GM23338 (cell line): ENCODE measurements around the gene PARVB. TPM values are rescaled to one million over a fixed set of nuclear protein-coding genes. Genes with fewer than 3 reads are reported as not detected.

Experiments used
- ATAC-seq: fragments of 200-7000 bp; cut with Tn5 transposase; 3 replicates; pipeline ENCODE4 v1.9.1; 2020
- DNase-seq: peaks from one replicate; pipeline ENCODE4 v3.0.0-alpha.2; 2015; ENCODE audit warnings: low spot score
- H2AFZ ChIP-seq: fragments of 200-600 bp; sonication (generic); 2 replicates; pipeline ENCODE4 v1.8.0; 2016; ENCODE audit warnings: antibody characterized with exemption, mild to moderate bottlenecking, moderate library complexity
- H3F3A ChIP-seq: fragments of 200-600 bp; sonication (generic); replicated peaks from 2 replicates; pipeline ENCODE4 v1.8.0; 2017; ENCODE audit warnings: antibody characterized with exemption, mixed run types, low read depth
- H3K27ac ChIP-seq: fragments of 200-600 bp; sonication (generic); 2 replicates; pipeline ENCODE4 v1.6.1; 2016; ENCODE audit warnings: low read depth
- H3K27me3 ChIP-seq: fragments of 200-600 bp; sonication (generic); 2 replicates; pipeline ENCODE4 v1.8.0; 2016; ENCODE audit warnings: mild to moderate bottlenecking, mixed run types, moderate library complexity; ENCODE audit not compliant: insufficient read depth
- H3K36me3 ChIP-seq: fragments of 200-600 bp; sonication (generic); 2 replicates; pipeline ENCODE4 v1.8.0; 2016; ENCODE audit warnings: mild to moderate bottlenecking; ENCODE audit not compliant: insufficient read depth
- H3K4me1 ChIP-seq: fragments of 200-600 bp; sonication (generic); 2 replicates; pipeline ENCODE4 v1.8.0; 2016; ENCODE audit warnings: mild to moderate bottlenecking, moderate library complexity; ENCODE audit not compliant: insufficient read depth
- H3K4me2 ChIP-seq: fragments of 200-600 bp; sonication (generic); 2 replicates; pipeline ENCODE4 v1.7.1; 2017; ENCODE audit warnings: mixed run types
- H3K4me3 ChIP-seq: fragments of 200-600 bp; sonication (generic); 2 replicates; pipeline ENCODE4 v1.6.1; 2016; ENCODE audit warnings: mixed run types
- H3K79me2 ChIP-seq: fragments of 200-600 bp; sonication (generic); replicated peaks from 2 replicates; pipeline ENCODE4 v1.8.0; 2017; ENCODE audit warnings: mild to moderate bottlenecking; ENCODE audit not compliant: insufficient read depth
- H3K9me2 ChIP-seq: fragments of 200-600 bp; sonication (generic); 2 replicates; pipeline ENCODE4 v1.8.0; 2017; ENCODE audit not compliant: insufficient read depth
- H4K20me1 ChIP-seq: fragments of 200-600 bp; sonication (generic); replicated peaks from 2 replicates; pipeline ENCODE4 v1.8.0; 2017; ENCODE audit warnings: mild to moderate bottlenecking; ENCODE audit not compliant: insufficient read depth
- H3K27ac Mint-ChIP-seq: 2 replicates; pipeline ENCODE4 v1.8.0; 2020; ENCODE audit warnings: inconsistent platforms, mild to moderate bottlenecking, moderate library complexity, mixed read lengths
- H3K27me3 Mint-ChIP-seq: 3 replicates; pipeline ENCODE4 v1.8.0; 2022; ENCODE audit warnings: low read depth, mild to moderate bottlenecking, moderate library complexity, mixed read lengths, inconsistent platforms; ENCODE audit not compliant: insufficient read depth, poor library complexity
- H3K36me3 Mint-ChIP-seq: 3 replicates; pipeline ENCODE4 v1.8.0; 2021; ENCODE audit warnings: low read depth, mild to moderate bottlenecking, inconsistent platforms, moderate library complexity, mixed read lengths
- H3K4me1 Mint-ChIP-seq: 3 replicates; pipeline ENCODE4 v1.8.0; 2020; ENCODE audit warnings: mild to moderate bottlenecking, inconsistent platforms, mixed read lengths
- H3K4me3 Mint-ChIP-seq: 3 replicates; pipeline ENCODE4 v1.8.0; 2021; ENCODE audit warnings: moderate library complexity, mild to moderate bottlenecking, inconsistent platforms, mixed read lengths
- H3K9me3 Mint-ChIP-seq: 3 replicates; pipeline ENCODE4 v1.8.0; 2020; ENCODE audit warnings: moderate library complexity, mild to moderate bottlenecking, inconsistent platforms, mixed read lengths
- CREB1 ChIP-seq: fragments of 250-450 bp; sonication (Bioruptor Pico); IDR thresholded peaks from 2 replicates; pipeline ENCODE4 v1.5.0; 2020; ENCODE audit warnings: low read depth, mild to moderate bottlenecking, moderate library complexity
- CTCF ChIP-seq, 2 experiments: fragments of 200-600 bp in 1 of 2; sonication (generic) in 1 of 2; conservative IDR thresholded peaks; 2 replicates each; pipeline versions ENCODE4 v1.5.1 to v1.6.1; 2016 to 2017; ENCODE audit warnings: antibody characterized with exemption in 2 of 2, low read depth in 2 of 2, mild to moderate bottlenecking in 2 of 2, moderate library complexity in 1 of 2
- ETS1 ChIP-seq: IDR thresholded peaks from 2 replicates; pipeline ENCODE4 v1.6.1; 2016; ENCODE audit warnings: antibody characterized with exemption
- EZH2 ChIP-seq: fragments of 200-600 bp; sonication (generic); IDR thresholded peaks from one replicate; pipeline ENCODE4 v1.8.0; 2017; ENCODE audit warnings: antibody characterized with exemption, mild to moderate bottlenecking, low read depth; ENCODE audit not compliant: unreplicated experiment
- EZH2phosphoT487 ChIP-seq: fragments of 200-600 bp; sonication (generic); IDR thresholded peaks from one replicate; pipeline ENCODE4 v1.8.1; 2018; ENCODE audit warnings: antibody characterized with exemption; ENCODE audit not compliant: unreplicated experiment
- JUNB ChIP-seq: IDR thresholded peaks from one replicate; pipeline ENCODE4 v1.6.1; 2016; ENCODE audit warnings: antibody characterized with exemption; ENCODE audit not compliant: unreplicated experiment
- NANOG ChIP-seq: IDR thresholded peaks from 2 replicates; pipeline ENCODE4 v1.6.1; 2016; ENCODE audit warnings: antibody characterized with exemption, borderline replicate concordance
- POLR2AphosphoS5 ChIP-seq: IDR thresholded peaks from 2 replicates; pipeline ENCODE4 v1.6.1; 2016; ENCODE audit warnings: antibody characterized with exemption, low read depth
- REST ChIP-seq: IDR thresholded peaks from one replicate; pipeline ENCODE4 v1.6.1; 2018; ENCODE audit warnings: antibody characterized with exemption; ENCODE audit not compliant: unreplicated experiment
- STAT1 ChIP-seq: IDR thresholded peaks from one replicate; pipeline ENCODE4 v1.6.1; 2016; ENCODE audit warnings: antibody characterized with exemption; ENCODE audit not compliant: unreplicated experiment
- ZNF114 ChIP-seq: fragments of 250-450 bp; sonication (Bioruptor Pico); IDR thresholded peaks from 2 replicates; pipeline ENCODE4 v1.5.0; 2020; ENCODE audit warnings: mild to moderate bottlenecking, moderate library complexity
- ZNF331 ChIP-seq: fragments of 250-450 bp; sonication (Bioruptor Pico); IDR thresholded peaks from 2 replicates; pipeline ENCODE4 v1.5.0; 2020; ENCODE audit warnings: low read depth, mild to moderate bottlenecking, moderate library complexity
- ZNF462 ChIP-seq: fragments of 250-450 bp; sonication (Bioruptor Pico); IDR thresholded peaks from 2 replicates; pipeline ENCODE4 v1.5.0; 2020; ENCODE audit warnings: mild to moderate bottlenecking, moderate library complexity
- polyA plus RNA-seq: library from polyadenylated mRNA; unstranded; fragments of >200 nt; fragmentation: Nextera tagmentation; extraction: Ambion mirVana; gene quantifications from 2 replicates; pipeline ENCODE4 v1.2.1, GENCODE V29; 2016
- total RNA-seq: library from RNA; depleted of rRNA; stranded (reverse); fragments of >200 nt; shearing (Covaris generic); gene quantifications from 2 replicates; pipeline ENCODE4 v1.2.3, GENCODE V29; 2014

Gene PARVB
- total and polyA plus RNA-seq, 2 experiments from 2014 or later: 4.3 to 7.7 TPM

GRCh38 chr22:43994416-43994815, 29.7 kb upstream of the PARVB start:
- Histone ChIP-seq H3K27me3 (no peaks in the 10 kb centered on the region), H3K9me2 (no peaks in the 10 kb centered on the region), H2AFZ (no peak overlapping the region), H3K79me2 (0 out of 2 replicates have a peak, but pooled peaks cover 3% of the 10 kb centered on the region), H3K4me3 (no peak overlapping the region), H4K20me1 (no peaks in the 10 kb centered on the region; the same call in none of the 2 replicates), H3F3A (0 out of 2 replicates have a peak, but pooled peaks cover 7% of the 10 kb centered on the region), H3K36me3 (peaks cover 8% of the 10 kb centered on the region; the same call in 1 of the 2 replicates), H3K4me1 (no peaks in the 10 kb centered on the region), H3K27ac (no peak overlapping the region), H3K4me2 (no peak overlapping the region)
- no peak for ATAC-seq
- no peak overlapping the region for H3K4me3 Mint-ChIP-seq
- peaks cover 7% of the 10 kb centered on the region for H3K27me3 Mint-ChIP-seq
- no peaks in the 10 kb centered on the region for H3K9me3 Mint-ChIP-seq
- H3K4me1 Mint-ChIP-seq: peaks cover 10% of the 10 kb centered on the region; the same call in 2 of the 3 replicates
- TF ChIP-seq ZNF114 (no peak), ZNF462 (CRISPR knock-in tag) (no peak), ETS1 (no peak), EZH2 (no peak), CREB1 (CRISPR knock-in tag) (no peak), REST (no peak), EZH2phosphoT487 (no peak), JUNB (no peak), POLR2AphosphoS5 (no peak), ZNF331 (no peak), STAT1 (no peak), NANOG (no peak), CTCF (conservative IDR thresholded peaks at IDR 0.05; ENCODE audit: low read depth in 2 of 2) (no peak)
- H3K36me3 Mint-ChIP-seq: peaks cover 76% of the 10 kb centered on the region
- no peak for DNase-seq
- H3K27ac Mint-ChIP-seq: no peak overlapping the region
